Left kidney (tissue), 2 donors: ENCODE data around the gene CORO2A. TPM values are rescaled to one million over a fixed set of nuclear protein-coding genes. Genes with fewer than 3 reads are reported as not detected.

ENCODE experiments used
- DNase-seq: peaks from one replicate; pipeline ENCODE4 v3.0.0-alpha.2; 2013
- polyA plus RNA-seq: library from polyadenylated mRNA; unstranded; fragments of 120-200 nt; gene quantifications from one replicate; pipeline ENCODE4 v1.2.1, GENCODE V29; 2013; ENCODE audit not compliant: insufficient read length

CORO2A gene
- polyA plus RNA-seq, 1 donor: 2.2 TPM

- no peak for DNase-seq
Observed at GRCh38 chr9:98168941-98169488, 23.4 kb downstream of the CORO2A start.

DNA sequence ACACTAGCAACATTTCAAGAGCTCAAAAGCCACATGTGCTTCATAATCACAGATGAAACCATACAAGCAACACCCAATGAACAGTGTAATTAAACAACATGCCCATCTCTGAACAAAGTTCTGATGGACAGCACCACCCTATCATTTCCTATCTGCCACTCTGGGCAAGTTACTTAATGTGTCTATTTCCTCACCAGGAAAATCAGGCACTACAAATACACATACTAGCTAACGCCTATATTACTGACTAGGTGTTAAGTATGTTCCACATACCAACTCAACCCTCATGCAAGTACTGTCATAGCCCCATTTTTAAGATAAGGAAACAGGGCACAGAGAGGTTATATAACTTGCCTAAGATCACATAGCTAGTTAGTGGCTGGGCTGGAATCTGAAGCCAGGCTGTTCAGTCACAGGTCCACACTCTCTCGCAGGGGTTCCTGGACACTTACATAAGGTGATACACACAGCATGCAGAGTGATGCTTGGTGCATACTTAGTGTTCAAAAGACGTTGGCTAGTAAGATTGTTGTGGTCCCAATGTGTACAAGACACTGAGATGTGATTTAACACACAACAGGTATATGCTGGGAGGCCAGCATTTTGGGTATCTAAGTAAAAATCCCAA lies 24.2 kb downstream of the CORO2A start:
- DNase-seq: no peak

- no peak for DNase-seq
Observed at GRCh38 chr9:98164912-98165311, 27.5 kb downstream of the CORO2A start.

- DNase-seq: no peak
Observed at GRCh38 chr9:98162613-98163012, 29.8 kb downstream of the CORO2A start.

GRCh38 chr9:98161851-98162250 lies 30.6 kb downstream of the CORO2A start:
- no peak for DNase-seq

GRCh38 chr9:98159790-98160189 lies 32.6 kb downstream of the CORO2A start:
- DNase-seq: no peak

DNA sequence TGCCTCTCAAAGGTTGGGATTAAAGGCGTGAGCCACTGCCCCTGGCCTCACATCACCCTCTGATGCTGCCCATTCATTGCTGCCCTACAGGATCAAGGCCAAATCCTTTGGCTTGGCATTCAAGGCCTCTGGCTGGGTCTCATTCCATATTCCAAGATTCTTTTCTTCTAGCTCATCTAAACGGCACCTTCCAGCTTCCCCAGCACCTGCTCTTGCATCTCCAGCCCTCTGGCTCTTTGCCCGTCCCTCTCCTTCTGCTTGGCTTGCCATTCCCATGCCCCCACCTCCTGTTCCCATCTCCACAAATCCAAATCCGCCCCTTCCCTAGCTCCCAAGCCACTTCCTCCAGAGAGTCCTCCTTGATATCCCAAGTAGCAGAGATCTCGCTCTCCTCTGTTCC lies 33.1 kb downstream of the CORO2A start:
- DNase-seq: no peak

- DNase-seq: no peak
Observed at GRCh38 chr9:98158071-98158831, 34.2 kb downstream of the CORO2A start.

GRCh38 chr9:98157372-98157771 lies 35.1 kb downstream of the CORO2A start:
- no peak for DNase-seq

DNA sequence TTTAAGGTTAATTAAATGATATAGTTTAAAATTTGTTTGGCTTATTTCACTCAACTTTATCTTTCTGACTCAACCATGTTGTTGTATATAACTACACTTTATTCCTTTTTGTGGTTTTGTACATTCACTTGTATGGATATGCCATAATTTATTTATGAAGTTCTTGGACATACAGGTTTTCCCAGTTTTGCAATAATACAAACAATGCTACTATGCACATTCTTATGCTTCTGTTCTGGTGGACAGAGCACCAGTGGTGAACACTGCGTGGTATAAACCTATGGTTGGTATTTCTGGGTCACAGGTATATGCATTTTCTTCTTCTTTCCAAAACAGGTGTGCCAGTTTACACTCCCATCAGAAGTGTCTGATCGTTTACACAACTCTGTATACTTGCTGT lies 37.8 kb downstream of the CORO2A start:
- no peak for DNase-seq

DNA sequence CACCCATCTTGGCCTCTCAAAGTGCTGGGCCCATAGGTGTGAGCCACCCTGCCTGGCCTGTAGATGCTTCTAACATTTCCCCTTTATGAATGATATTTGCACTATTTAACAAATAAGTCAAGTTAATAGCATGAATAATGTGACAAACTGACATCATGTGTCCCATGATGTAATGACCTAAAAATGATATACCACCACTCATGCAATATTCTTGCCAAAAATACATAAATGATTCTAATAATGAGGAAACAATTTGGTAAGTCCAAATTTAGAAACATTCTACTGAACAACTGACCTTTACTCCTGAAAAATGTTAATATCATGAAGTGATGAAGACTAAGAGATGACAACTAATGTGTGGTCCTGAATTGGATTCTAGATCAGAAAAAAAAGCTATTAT lies 39.9 kb downstream of the CORO2A start:
- no peak for DNase-seq

DNA sequence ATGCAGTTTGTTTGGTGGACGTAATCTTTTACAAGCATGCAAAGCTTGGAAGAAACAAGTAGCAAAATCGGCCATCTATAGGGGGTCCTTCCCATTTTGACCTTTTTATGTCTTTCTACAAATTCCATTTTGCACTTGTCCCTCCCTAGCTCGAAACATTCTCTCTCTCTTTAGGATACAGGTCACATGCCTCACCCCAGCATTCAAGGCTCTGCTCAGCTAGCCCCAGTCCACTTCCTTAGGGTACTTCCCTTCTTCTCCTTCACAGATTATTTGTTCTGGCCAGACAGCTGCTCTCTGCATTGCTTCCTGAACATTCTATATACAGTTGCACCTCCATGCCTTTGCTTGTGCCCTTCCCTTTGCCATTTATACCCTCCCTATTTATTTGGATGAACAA lies 41.7 kb downstream of the CORO2A start:
- no peak for DNase-seq

DNA sequence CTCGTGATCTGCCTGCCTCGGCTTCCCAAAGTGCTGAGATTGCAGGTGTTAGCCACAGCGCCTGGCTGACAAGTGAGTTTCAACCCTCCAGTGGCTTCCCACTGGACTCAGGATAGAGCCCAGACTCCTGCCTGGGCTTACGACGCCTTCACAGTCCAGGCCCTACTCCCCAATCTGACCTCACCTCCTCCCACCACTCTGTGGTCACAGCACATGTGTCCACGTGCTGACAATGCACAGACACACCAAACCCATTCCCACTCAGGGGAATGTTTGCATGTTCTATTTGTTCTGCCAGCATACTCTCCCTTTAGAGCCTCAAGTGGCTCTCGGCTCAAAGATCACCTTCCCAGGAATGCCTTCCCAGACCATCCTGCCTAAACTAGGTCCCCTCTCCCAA lies 42.3 kb downstream of the CORO2A start:
- DNase-seq: no peak

- DNase-seq: no peak
Observed at GRCh38 chr9:98149422-98149821, 43.0 kb downstream of the CORO2A start.

- no peak for DNase-seq
Observed at GRCh38 chr9:98148486-98148885, 44.0 kb downstream of the CORO2A start.

- no peak for DNase-seq
Observed at GRCh38 chr9:98147582-98147981, 44.9 kb downstream of the CORO2A start.

DNA sequence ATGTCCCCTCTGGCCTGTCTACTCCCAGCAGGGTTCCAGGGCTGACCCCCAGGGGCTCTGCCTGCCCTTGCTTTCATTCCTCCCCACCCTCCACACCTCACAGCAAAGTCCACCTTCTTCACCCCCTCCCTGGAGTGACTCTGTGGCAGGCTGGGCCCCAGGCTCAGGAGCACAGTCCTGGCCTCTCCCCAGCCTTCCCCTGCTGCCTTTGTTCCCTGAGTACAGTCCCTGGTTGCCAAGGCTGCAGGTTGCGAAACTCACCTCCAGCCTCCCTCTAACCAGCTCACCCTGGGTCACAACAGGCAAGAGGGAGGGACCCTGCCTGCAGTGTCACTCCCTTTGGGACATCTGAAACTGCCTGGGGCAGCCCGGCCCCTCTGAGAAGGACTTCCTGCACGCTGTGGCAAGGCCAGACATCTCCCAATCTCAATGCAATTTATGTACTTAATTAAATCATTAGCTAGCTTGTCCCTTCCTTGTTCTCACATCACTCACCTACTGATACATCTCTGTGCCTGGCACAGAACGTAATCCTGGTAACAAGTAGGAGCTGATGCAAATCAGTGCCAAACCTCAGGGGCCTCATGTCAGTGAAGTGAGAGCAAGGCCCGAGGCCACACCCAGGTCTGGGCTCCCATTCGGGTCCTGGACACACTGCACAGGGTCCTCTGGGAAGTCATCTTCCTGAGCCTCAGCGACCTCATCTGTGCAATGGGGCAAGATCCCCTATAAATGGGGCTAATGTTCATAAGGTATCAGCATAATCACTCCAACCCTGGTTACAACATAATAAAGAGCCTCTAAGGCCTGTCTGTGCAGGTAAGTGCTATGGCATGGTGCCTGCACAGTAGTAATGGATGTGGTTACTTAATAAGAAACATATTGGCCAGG lies 46.1 kb downstream of the CORO2A start:
- peak; percentile 38 for DNase-seq

- no peak for DNase-seq
Observed at GRCh38 chr9:98144631-98145030, 47.8 kb downstream of the CORO2A start.

DNA sequence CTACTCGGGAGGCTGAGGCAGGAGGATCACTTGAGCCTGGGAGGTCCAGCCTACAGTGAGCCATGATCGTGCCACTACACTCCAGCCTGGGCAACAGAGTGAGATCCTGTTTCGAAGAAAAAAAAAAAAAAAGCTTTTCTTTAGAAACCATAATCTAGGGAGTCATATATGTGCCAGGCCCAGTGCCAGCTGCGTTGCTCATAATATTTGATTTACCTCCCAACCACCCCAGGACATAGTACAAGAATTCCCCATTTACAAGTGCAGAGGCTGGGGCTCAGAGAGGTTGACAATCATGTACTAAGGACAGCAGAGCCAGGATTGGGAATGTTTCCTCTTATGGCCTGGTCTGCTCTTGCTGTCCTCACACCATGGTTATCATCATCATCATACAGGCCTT lies 48.4 kb downstream of the CORO2A start:
- no peak for DNase-seq

DNA sequence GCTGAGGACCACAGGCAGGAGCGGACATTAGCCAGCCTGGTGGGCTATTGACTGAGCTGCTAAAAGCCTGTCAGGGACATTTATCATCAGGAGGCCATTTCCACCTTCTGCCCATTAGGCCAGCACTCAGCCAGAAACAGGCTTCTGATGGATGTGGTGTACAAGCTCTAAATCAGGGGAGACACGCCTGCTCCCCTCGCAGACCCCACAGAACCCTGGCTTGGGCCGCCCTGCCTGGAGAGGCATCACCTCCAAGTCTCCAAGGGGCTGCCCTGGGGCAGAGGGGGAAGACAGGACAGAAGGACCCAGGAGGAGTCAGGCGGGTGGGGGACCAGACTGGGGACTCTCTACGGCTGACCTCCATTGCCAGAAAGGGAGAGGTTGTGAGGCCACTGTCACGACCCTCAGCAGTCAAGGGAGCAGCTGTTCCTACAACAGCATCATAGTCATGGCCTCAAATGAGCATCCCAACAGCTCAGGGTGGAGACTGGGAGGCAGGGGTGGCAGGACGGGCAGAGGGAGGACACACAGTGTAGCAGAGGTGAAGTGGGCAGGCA lies 49.4 kb downstream of the CORO2A start:
- no peak for DNase-seq

- no peak for DNase-seq
Observed at GRCh38 chr9:98142182-98142907, 50.1 kb downstream of the CORO2A start.

DNA sequence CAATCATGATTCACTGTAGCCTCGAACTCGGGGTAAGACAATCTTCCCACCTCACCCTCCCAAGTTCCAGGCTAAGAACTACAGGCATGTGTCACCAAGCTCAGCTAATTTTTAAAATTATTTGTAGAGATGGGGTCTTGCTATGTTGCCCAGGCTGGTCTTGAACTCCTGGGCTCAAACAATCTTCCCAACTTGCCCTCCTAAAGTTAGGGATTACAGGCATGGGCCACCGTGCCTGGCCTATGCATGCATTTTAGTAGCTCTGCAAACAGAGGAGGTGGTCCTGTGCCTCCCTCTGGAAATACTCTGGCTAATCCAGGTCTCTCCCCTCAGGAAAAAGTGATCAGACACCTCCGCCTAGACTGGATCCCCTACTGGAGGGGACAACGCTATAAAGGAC lies 51.9 kb downstream of the CORO2A start:
- no peak for DNase-seq
